ENCODE measurements around the gene BACE2. TPM values are rescaled to one million over a fixed set of nuclear protein-coding genes. Genes with fewer than 3 reads are reported as not detected.

BACE2 gene
- total and polyA plus RNA-seq, 2 of the 13 experiments (the other 11 are each of a cell fraction or from before 2014, with no cell fraction given), result 0.07 to 0.11 TPM

DNA sequence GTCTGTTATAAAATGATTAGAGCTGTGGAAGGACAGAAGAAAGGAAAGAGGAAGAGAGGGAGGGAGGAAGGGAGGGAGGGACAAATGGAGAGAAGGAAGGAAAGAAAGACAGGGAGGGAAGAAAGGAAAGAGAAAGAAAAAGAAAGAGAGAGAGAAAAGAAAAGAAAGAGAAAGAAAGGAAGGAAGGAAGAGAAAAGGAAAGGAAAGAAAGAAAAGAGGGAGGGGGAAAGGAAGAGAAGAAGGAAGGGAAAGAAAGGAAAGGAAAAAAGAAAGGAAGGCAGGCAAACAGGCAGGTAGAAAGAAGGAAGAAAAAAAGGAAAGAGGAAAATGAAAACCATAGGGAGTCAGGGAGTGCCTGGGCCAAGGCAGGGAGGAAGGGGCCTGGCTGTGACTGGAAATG is 14.5 kb upstream of the BACE2 start:
- Histone ChIP-seq H2AFZ (ENCODE audit: low read length) (no peak overlapping the region), H3K27me3 (ENCODE audit: control insufficient read depth in 1 of 2, insufficient read depth in 2 of 2, low read length in 2 of 2) (no peaks in the 10 kb centered on the region), H3K79me2 (ENCODE audit: insufficient read depth, low read length) (no peaks in the 10 kb centered on the region), H3K4me1 (ENCODE audit: insufficient read depth, low read length) (no peaks in the 10 kb centered on the region), H3K36me3 (replicated peaks in 1 of 2; ENCODE audit: control insufficient read depth in 1 of 2, insufficient read depth in 2 of 2, low read length in 2 of 2) (no peaks in the 10 kb centered on the region), H3K9me3 (ENCODE audit: low read length) (peaks cover 6% of the 10 kb centered on the region), H3K4me3 (replicated peaks in 1 of 3; ENCODE audit: insufficient read depth in 1 of 3, low read depth in 2 of 3, low read length in 3 of 3) (no peak overlapping the region), H3K9ac (ENCODE audit: insufficient read depth, low read depth, low read length) (no peak overlapping the region), H4K20me1 (ENCODE audit: insufficient read depth, low read length) (no peaks in the 10 kb centered on the region), H3K4me2 (ENCODE audit: low read depth, low read length) (no peak overlapping the region), H3K27ac (ENCODE audit: extremely low read length, insufficient read depth, low read length) (no peak overlapping the region)
- DNase-seq (ENCODE audit: low spot score), result no peak
- ChIA-PET CTCF (ENCODE audit: low intra/inter-chr PET ratio, low total read pairs) (no interaction called here), POLR2A (no interaction called here)
- in situ Hi-C loops (cut with HindIII; ENCODE audit: extremely low pct_ligation_motif_present, low pct_unique_long_range_greater_than_20kb) (no loop called here), intact Hi-C loops (cut with micrococcal nuclease; ENCODE audit: unreplicated experiment) (no loop called here)
- TF ChIP-seq WIZ (CRISPR knock-in tag; IDR thresholded peaks at IDR 0.05), result no peak
- no TSS peak for BruUV-seq (replicated peaks)
- FAIRE-seq, result no peak
- no peak for ATAC-seq

GRCh38 chr21:41156142-41156541 is 11.8 kb upstream of the BACE2 start:
- in situ Hi-C loops (cut with HindIII; ENCODE audit: extremely low pct_ligation_motif_present, low pct_unique_long_range_greater_than_20kb), result no loop called here
- FAIRE-seq, result no peak
- H3K27ac ChIP-seq (ENCODE audit: extremely low read length, insufficient read depth, low read length), result no peak overlapping the region
- TF ChIP-seq FOSL1 (CRISPR knock-in tag; IDR thresholded peaks at IDR 0.05; ENCODE audit: borderline replicate concordance), result no peak
- TF ChIP-seq ZIK1 (CRISPR knock-in tag; IDR thresholded peaks at IDR 0.05; ENCODE audit: borderline replicate concordance, low read depth), result no peak
- no peak for TF ChIP-seq PAF1 (CRISPR knock-in tag; IDR thresholded peaks at IDR 0.05)
- no peak for TF ChIP-seq TCF7L2 (IDR thresholded peaks at IDR 0.05; ENCODE audit: low read depth, low read length)
- no peak for TF ChIP-seq NR1H2 (CRISPR knock-in tag; IDR thresholded peaks at IDR 0.05; ENCODE audit: borderline replicate concordance, low read depth)
- TF ChIP-seq ARHGAP35 (CRISPR knock-in tag; IDR thresholded peaks at IDR 0.05; ENCODE audit: borderline replicate concordance), result no peak
- no peak for TF ChIP-seq NR2F2 (IDR thresholded peaks at IDR 0.05; ENCODE audit: borderline replicate concordance, low read depth)
- TF ChIP-seq MZF1 (CRISPR knock-in tag; IDR thresholded peaks at IDR 0.05; ENCODE audit: borderline replicate concordance), result no peak
- TF ChIP-seq CREB3 (CRISPR knock-in tag; IDR thresholded peaks at IDR 0.05), result no peak
- TF ChIP-seq, protein P1, sequence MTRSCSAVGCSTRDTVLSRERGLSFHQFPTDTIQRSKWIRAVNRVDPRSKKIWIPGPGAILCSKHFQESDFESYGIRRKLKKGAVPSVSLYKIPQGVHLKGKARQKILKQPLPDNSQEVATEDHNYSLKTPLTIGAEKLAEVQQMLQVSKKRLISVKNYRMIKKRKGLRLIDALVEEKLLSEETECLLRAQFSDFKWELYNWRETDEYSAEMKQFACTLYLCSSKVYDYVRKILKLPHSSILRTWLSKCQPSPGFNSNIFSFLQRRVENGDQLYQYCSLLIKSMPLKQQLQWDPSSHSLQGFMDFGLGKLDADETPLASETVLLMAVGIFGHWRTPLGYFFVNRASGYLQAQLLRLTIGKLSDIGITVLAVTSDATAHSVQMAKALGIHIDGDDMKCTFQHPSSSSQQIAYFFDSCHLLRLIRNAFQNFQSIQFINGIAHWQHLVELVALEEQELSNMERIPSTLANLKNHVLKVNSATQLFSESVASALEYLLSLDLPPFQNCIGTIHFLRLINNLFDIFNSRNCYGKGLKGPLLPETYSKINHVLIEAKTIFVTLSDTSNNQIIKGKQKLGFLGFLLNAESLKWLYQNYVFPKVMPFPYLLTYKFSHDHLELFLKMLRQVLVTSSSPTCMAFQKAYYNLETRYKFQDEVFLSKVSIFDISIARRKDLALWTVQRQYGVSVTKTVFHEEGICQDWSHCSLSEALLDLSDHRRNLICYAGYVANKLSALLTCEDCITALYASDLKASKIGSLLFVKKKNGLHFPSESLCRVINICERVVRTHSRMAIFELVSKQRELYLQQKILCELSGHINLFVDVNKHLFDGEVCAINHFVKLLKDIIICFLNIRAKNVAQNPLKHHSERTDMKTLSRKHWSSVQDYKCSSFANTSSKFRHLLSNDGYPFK (CRISPR knock-in tag; IDR thresholded peaks at IDR 0.05; ENCODE audit: borderline replicate concordance), result no peak
- TF ChIP-seq MAF1 (CRISPR knock-in tag; IDR thresholded peaks at IDR 0.05; ENCODE audit: borderline replicate concordance), result no peak
- no peak for TF ChIP-seq CCAR2 (optimal IDR thresholded peaks at IDR 0.05; ENCODE audit: low read depth, low read length)
- TF ChIP-seq, protein P2, sequence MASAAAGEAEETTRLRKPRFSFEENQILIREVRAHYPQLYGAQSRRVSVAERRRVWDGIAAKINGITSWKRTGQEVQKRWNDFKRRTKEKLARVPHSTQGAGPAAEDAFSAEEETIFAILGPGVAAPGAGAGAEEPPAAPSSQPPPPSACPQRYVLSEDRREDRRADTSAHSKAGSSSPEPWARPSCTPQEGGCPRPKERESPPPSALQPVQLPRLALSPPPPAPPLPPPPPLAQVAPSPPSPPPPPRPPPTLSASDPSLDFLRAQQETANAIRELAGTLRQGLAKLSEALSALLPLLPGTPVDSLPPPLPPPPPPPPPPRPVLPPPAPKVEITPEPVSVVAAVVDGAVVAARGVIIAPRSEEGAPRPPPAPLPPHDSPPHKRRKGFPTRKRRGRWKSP (CRISPR knock-in tag; IDR thresholded peaks at IDR 0.05), result no peak
- no peak for TF ChIP-seq SP4 (CRISPR knock-in tag; IDR thresholded peaks at IDR 0.05)
- TF ChIP-seq CENPX (CRISPR knock-in tag; IDR thresholded peaks at IDR 0.05), result no peak

More at GRCh38 chr21:41156142-41156541, 11.8 kb upstream of the BACE2 start:
- Histone ChIP-seq H3K4me2 (ENCODE audit: low read depth, low read length) (no peak overlapping the region), H3K79me2 (ENCODE audit: insufficient read depth, low read length) (no peaks in the 10 kb centered on the region), H3K9me3 (ENCODE audit: low read length) (peaks cover 8% of the 10 kb centered on the region), H3K27me3 (ENCODE audit: control insufficient read depth in 1 of 2, insufficient read depth in 2 of 2, low read length in 2 of 2) (peaks cover 0 to 9% of the 10 kb centered on the region in 2 experiments; a peak in 1 of 5 replicates), H3K4me3 (replicated peaks in 1 of 3; ENCODE audit: insufficient read depth in 1 of 3, low read depth in 2 of 3, low read length in 3 of 3) (no peak overlapping the region), H2AFZ (ENCODE audit: low read length) (no peak overlapping the region), H3K4me1 (ENCODE audit: insufficient read depth, low read length) (no peaks in the 10 kb centered on the region), H4K20me1 (ENCODE audit: insufficient read depth, low read length) (no peaks in the 10 kb centered on the region), H3K36me3 (replicated peaks in 1 of 2; ENCODE audit: control insufficient read depth in 1 of 2, insufficient read depth in 2 of 2, low read length in 2 of 2) (no peaks in the 10 kb centered on the region), H3K9ac (ENCODE audit: insufficient read depth, low read depth, low read length) (no peak overlapping the region)
- BruUV-seq (replicated peaks), result no TSS peak
- intact Hi-C loops (cut with micrococcal nuclease; ENCODE audit: unreplicated experiment), result no loop called here
- 15% methylated on average over 5 of the region's 5 CpGs for WGBS (ENCODE audit: low lambda C conversion rate)
- POLR2A ChIA-PET, result no interaction called here
- ATAC-seq (no peak), DNase-seq (ENCODE audit: low spot score) (no peak)
- CTCF ChIA-PET (ENCODE audit: low intra/inter-chr PET ratio, low total read pairs), result no interaction called here
